Subcutaneous adipose tissue (tissue), 4 donors: ENCODE results near the gene CDCP2. TPM values are rescaled to one million over a fixed set of nuclear protein-coding genes. Genes with fewer than 3 reads are reported as not detected.

Experiments
- total RNA-seq, 4 donors: library from RNA; depleted of rRNA; stranded (reverse); fragments of >200 nt; gene quantifications; one replicate each; pipeline ENCODE4 v1.1.0, GENCODE V29; 2016
- TF ChIP-seq, protein P1 (sequence below): fragments of 450-650 bp; IDR thresholded peaks from one replicate; pipeline ENCODE4 v1.5.1; 2016; ENCODE audit warnings: low read depth, mild to moderate bottlenecking, control low read depth, antibody characterized with exemption, moderate library complexity

Gene CDCP2
- total RNA-seq, 4 donors from 2014 or later: 0.16 TPM; not detected in 3

DNA sequence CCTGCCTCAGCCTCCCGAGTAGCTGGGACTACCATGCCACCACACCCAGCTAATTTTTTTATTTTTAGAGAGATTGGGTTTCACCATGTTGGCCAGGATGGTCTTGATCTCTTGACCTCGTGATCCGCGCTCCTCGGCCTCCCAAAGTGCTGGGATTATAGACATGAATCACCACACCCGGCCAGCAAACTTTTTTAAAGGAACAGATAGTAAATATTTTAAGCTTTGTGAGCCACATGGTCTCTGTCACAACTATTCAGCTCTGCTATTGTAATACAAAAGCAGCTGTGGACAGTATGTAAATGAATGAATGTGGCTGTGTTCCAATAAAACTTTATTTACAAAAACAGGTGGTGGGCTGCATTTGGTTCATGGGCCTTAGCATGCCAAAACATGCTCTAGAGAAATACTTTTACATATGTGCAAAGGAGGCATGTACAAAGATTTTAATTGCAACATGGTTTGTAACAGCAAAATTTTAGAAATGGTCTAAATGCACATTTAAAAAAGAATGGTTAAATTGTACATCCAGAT, 47.0 kb downstream of the CDCP2 start:
- TF ChIP-seq, protein P1, sequence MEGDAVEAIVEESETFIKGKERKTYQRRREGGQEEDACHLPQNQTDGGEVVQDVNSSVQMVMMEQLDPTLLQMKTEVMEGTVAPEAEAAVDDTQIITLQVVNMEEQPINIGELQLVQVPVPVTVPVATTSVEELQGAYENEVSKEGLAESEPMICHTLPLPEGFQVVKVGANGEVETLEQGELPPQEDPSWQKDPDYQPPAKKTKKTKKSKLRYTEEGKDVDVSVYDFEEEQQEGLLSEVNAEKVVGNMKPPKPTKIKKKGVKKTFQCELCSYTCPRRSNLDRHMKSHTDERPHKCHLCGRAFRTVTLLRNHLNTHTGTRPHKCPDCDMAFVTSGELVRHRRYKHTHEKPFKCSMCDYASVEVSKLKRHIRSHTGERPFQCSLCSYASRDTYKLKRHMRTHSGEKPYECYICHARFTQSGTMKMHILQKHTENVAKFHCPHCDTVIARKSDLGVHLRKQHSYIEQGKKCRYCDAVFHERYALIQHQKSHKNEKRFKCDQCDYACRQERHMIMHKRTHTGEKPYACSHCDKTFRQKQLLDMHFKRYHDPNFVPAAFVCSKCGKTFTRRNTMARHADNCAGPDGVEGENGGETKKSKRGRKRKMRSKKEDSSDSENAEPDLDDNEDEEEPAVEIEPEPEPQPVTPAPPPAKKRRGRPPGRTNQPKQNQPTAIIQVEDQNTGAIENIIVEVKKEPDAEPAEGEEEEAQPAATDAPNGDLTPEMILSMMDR: no peak

GRCh38 chr1:54105080-54105479, 47.7 kb downstream of the CDCP2 start:
- TF ChIP-seq, protein P1: no peak

DNA sequence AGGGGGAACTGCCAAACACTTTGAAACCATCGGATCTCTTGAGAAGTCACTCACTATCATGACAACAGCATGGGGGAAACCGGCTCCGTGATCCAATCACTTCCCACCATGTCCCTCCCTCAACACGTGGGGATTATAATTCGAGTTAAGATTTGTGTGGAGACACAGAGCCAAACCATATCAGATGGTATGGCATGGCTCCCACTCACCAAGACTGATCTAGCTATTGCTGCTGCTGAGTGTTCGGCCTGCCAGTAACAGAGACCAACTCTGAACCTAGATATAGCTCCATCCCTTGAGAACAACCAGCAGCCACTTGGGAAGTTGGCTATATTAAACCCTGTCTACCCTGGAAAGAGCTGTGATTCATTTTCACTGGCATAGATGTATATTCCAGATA, 49.4 kb downstream of the CDCP2 start:
- TF ChIP-seq, protein P1: no peak

DNA sequence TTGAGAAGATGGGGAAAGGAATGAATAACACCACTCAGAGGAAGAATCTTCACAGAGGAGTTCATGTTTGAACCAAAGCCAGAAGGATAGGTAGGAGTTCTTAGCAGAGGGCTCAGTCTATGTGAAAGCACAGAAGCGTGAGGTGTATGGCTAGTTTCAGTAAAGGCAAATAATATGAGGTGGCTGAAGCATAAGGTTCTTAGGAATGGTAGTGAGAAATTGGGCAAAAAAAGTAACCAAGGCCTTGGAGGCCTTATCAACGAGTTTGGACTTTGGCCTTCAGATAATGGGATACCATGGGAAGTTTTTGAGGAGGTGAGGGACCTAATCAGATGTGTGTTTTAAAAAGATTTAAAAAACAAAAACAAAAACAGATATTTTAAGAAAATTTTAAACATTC, 52.3 kb downstream of the CDCP2 start:
- TF ChIP-seq, protein P1: no peak

DNA sequence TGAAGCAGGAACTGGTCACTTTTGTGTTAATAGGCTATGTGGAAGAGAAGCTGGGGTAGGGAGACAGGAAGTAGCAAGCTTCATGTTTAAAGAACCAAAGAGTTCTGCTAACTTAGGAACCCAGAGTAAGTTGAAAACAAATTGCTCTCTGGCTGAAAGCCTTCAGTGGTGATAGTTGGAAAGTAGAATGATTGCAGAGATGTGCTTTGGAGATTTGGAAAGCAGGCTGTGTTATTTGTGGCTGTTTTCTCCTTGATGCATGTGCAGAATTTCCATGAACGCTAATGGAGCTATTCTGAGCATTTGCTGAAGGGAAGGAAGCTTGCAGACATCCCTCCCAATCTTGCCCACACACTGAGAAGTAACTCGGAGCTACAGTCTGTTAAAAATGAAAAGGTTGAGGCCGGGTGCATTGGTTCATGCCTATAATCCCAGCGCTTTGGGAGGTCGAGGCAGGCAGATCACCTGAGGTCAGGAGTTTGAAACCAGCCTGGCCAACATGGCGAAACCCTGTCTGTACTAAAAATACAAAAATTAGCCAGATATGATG, 53.7 kb downstream of the CDCP2 start:
- TF ChIP-seq, protein P1: no peak

DNA sequence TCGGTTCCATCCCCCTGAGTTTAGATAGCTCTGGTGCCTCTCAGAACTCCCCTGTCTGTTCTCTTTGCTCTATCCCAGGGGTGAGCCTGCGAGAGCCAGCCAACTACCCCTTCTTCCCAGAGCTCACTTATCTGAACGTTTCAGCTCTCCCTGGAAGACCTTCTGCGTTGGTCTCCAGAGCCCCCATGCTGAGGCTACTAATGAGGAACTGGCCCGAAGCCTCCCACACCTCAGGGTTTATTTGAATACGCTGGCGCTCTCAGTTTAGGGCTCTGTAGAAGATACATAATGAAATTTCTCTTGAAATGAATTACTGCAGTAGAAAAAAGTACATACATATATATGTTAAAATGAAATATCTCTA, 55.9 kb downstream of the CDCP2 start:
- TF ChIP-seq, protein P1: no peak

- TF ChIP-seq, protein P1: no peak
Observed at GRCh38 chr1:54096227-54096876, 56.4 kb downstream of the CDCP2 start.
